ENCODE measurements around the gene ABCD2.
"Not testable (repeated sequence)": the region's sequence is repeated elsewhere in the genome, so short reads cannot be mapped to it uniquely, and the experiment has no call there.

The ABCD2 gene

GRCh38 chr12:39532448-39532847, 87.2 kb downstream of the ABCD2 start:
- no peak for DNase-seq

GRCh38 chr12:39526974-39527373, 92.6 kb downstream of the ABCD2 start:
- no peak for DNase-seq

- not testable (repeated sequence) for DNase-seq
These were observed 97.4 kb downstream of the ABCD2 start for GRCh38 chr12:39522167-39522566.

- DNase-seq, result no peak
These were observed 109.6 kb downstream of the ABCD2 start for GRCh38 chr12:39510001-39510400.

GRCh38 chr12:39505554-39505953, 114.0 kb downstream of the ABCD2 start:
- DNase-seq, result no peak

- no peak for DNase-seq
These were observed 114.6 kb downstream of the ABCD2 start for GRCh38 chr12:39505023-39505422.

- no peak for DNase-seq
These were observed 116.2 kb downstream of the ABCD2 start for GRCh38 chr12:39503439-39503838.

GRCh38 chr12:39502726-39503125, 116.9 kb downstream of the ABCD2 start:
- no peak for DNase-seq
